Upper lobe of left lung (tissue), 6 donors: Measurements from ENCODE around the gene COX7A1. TPM values are rescaled to one million over a fixed set of nuclear protein-coding genes. Genes with fewer than 3 reads are reported as not detected.

Experiments used
- ATAC-seq, 2 donors: fragments of 200-7000 bp; cut with Tn5 transposase; one replicate each; pipeline ENCODE4 v1.9.1; 2022; ENCODE audit warnings: mild to moderate bottlenecking in 2 of 2, moderate library complexity in 2 of 2; ENCODE audit not compliant: low FRiP score in 2 of 2
- DNase-seq, 2 donors: peaks; one replicate each; pipeline ENCODE4 v3.0.0-alpha.2; 2019 to 2020
- H3K27ac ChIP-seq, 4 donors: fragments of 200-600 bp; sonication (generic); one replicate each; pipeline ENCODE4 v1.5.1; 2016 to 2019
- H3K27me3 ChIP-seq, 4 donors: fragments of 200-600 bp; sonication (generic); one replicate each; pipeline ENCODE4 v1.5.1; 2017 to 2019
- H3K36me3 ChIP-seq, 4 donors: fragments of 200-600 bp; sonication (generic); one replicate each; pipeline ENCODE4 v1.5.1; 2016 to 2019
- H3K4me1 ChIP-seq, 4 donors: fragments of 200-600 bp; sonication (generic); one replicate each; pipeline ENCODE4 v1.5.1; 2018 to 2019
- H3K4me3 ChIP-seq, 4 donors: fragments of 200-600 bp; sonication (generic); one replicate each; pipeline ENCODE4 v1.5.1; 2017 to 2019; ENCODE audit warnings: mild to moderate bottlenecking in 2 of 4, moderate library complexity in 1 of 4
- H3K9me3 ChIP-seq, 4 donors: fragments of 200-600 bp; sonication (generic); one replicate each; pipeline ENCODE4 v1.5.1; 2018 to 2019
- EP300 ChIP-seq, 4 donors: sonication (generic); formaldehyde crosslinking; IDR thresholded peaks; one replicate each; pipeline ENCODE4 v1.5.1; 2017; ENCODE audit warnings: antibody characterized with exemption in 4 of 4, control low read depth in 2 of 4
- POLR2A ChIP-seq, 4 donors: fragments of 450-650 bp; IDR thresholded peaks; one replicate each; pipeline ENCODE4 v1.5.1; 2016 to 2017; ENCODE audit warnings: antibody characterized with exemption in 4 of 4, mild to moderate bottlenecking in 2 of 4
- POLR2AphosphoS5 ChIP-seq, 2 donors: sonication (generic); formaldehyde crosslinking; IDR thresholded peaks; one replicate each; pipeline ENCODE4 v1.5.1; 2017; ENCODE audit warnings: antibody characterized with exemption in 2 of 2
- WGBS, 2 donors: methylation state at CpG; one replicate each; pipeline ENCODE4 v1.1.5; 2017 to 2018; 5-methylcytosine and 5-hydroxymethylcytosine counted together
- total RNA-seq, 6 donors: library from RNA; depleted of rRNA in 4 of 6; stranded (reverse); fragments of >200 nt in 4 of 6; gene quantifications; one replicate each; pipeline versions ENCODE4 v1.1.0 to v1.2.1, GENCODE V29; 2016 to 2021
- TF ChIP-seq, protein P1 (sequence below), 6 experiments: fragments of 450-650 bp in 4 of 6; fragments of 200-600 bp in 2 of 6; sonication (generic) in 2 of 6; IDR thresholded peaks; one replicate each; pipeline ENCODE4 v1.5.1; 2016 to 2019; ENCODE audit warnings: antibody characterized with exemption in 6 of 6
- donor health status: DM: no; HTN: no; CAD: no; lungs with moderate emphysema.
- donor health status: DM: no; HTN: yes; CAD: no; lungs with severe emphysema.

Gene COX7A1
- total RNA-seq, 6 donors from 2014 or later = 12.4 to 95.1 (median 24.0) TPM; not detected in 1

DNA sequence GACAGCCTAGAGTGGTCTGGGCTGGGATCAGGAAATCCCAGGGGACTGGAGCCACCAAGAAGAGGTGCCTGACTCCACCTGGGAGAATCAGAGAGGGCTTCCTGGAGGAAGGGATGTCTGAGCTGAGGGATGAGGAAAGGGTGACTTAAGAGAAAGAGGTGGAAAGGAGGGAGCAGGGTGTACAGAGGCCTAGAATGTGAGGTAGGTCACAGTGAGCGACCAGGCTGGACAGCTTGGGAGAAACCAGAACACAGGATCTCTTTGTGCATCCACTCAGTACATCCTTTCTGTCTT, 36.0 kb downstream of the COX7A1 start:
- Histone ChIP-seq H3K27me3 (no peaks in the 10 kb centered on the region), H3K9me3 (no peaks in the 10 kb centered on the region), H3K4me1 (peaks cover 16 to 32% (median 24%) of the 10 kb centered on the region in 4 donors), H3K4me3 (peak overlapping the region in 3 of 4 donors; percentile 75 to 80 (median 78)), H3K36me3 (peaks cover 3 to 71% (median 31%) of the 10 kb centered on the region in 4 donors), H3K27ac (peak overlapping the region; percentile 81 to 92 (median 90))
- DNase-seq = no peak
- no peak for ATAC-seq
- 89 to 95% methylated on average over 1 of the region's 1 CpG for WGBS, 2 donors
- TF ChIP-seq POLR2AphosphoS5 (IDR thresholded peaks at IDR 0.05) (no peak), POLR2A (IDR thresholded peaks at IDR 0.05) (no peak), EP300 (IDR thresholded peaks at IDR 0.05) (no peak)
- TF ChIP-seq, protein P1, sequence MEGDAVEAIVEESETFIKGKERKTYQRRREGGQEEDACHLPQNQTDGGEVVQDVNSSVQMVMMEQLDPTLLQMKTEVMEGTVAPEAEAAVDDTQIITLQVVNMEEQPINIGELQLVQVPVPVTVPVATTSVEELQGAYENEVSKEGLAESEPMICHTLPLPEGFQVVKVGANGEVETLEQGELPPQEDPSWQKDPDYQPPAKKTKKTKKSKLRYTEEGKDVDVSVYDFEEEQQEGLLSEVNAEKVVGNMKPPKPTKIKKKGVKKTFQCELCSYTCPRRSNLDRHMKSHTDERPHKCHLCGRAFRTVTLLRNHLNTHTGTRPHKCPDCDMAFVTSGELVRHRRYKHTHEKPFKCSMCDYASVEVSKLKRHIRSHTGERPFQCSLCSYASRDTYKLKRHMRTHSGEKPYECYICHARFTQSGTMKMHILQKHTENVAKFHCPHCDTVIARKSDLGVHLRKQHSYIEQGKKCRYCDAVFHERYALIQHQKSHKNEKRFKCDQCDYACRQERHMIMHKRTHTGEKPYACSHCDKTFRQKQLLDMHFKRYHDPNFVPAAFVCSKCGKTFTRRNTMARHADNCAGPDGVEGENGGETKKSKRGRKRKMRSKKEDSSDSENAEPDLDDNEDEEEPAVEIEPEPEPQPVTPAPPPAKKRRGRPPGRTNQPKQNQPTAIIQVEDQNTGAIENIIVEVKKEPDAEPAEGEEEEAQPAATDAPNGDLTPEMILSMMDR (IDR thresholded peaks at IDR 0.05) = no peak

DNA sequence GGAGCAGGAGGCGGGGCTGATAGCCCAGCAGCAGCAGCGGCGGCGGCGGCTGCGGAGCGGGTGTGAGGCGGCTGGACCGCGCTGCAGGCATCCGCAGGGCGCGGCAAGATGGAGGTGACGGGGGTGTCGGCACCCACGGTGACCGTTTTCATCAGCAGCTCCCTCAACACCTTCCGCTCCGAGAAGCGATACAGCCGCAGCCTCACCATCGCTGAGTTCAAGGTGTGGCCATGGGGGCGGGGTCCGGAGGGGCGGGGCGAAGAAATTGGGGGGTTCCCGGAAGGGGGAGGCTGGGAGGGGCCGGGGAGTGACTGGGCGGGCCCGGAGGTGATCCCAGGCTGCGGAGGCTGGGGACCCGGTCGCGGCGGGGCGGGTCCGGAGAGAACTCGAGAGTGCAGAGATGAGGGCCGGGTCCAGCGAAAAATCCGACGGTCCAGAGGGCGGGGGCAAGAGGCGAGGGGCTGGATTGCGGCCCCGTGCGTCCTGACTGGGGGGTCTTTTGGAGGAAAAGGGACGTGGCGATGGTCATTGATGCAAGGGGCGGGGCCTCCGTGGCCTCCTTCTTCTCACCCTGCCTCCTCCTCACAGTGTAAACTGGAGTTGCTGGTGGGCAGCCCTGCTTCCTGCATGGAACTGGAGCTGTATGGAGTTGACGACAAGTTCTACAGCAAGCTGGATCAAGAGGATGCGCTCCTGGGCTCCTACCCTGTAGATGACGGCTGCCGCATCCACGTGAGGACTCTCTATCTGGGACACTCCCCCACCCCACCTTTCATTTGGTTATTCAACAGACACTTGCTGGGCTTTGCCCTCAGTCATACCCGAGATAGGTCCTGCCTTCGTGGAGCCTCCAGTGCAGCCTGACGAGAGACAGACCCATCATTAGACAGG, 36.5 kb downstream of the COX7A1 start, which contains the start of gene TBCB:
Gene TBCB (plus strand): TSS at position 16 of the 891 bp plus-strand sequence. CDS start 93 bp downstream, at position 109.
- DNase-seq = peak; percentile 84 to 98
- Histone ChIP-seq H3K4me3 (peak within 1 kb of the TSS; percentile 75 to 97 (median 79)), H3K9me3 (no peaks in the 10 kb centered on the region), H3K36me3 (peaks cover 3 to 73% (median 32%) of the 10 kb centered on the region in 4 donors), H3K27me3 (no peaks in the 10 kb centered on the region), H3K4me1 (peaks cover 16 to 32% (median 24%) of the 10 kb centered on the region in 4 donors), H3K27ac (peak within 1 kb of the TSS; percentile 81 to 92 (median 90))
- peak; percentile 65 to 81 for ATAC-seq
- TF ChIP-seq, protein P1 (IDR thresholded peaks at IDR 0.05) = peak in 1 of 6 experiments; percentile 3
- peak in 2 of 4 donors; percentile 36 to 58 for TF ChIP-seq POLR2A (IDR thresholded peaks at IDR 0.05)
- TF ChIP-seq EP300 (IDR thresholded peaks at IDR 0.05) = no peak
- peak; percentile 57 to 79 for TF ChIP-seq POLR2AphosphoS5 (IDR thresholded peaks at IDR 0.05)
- 5 to 12% methylated on average over 22 to 52 of the region's 59 CpGs for WGBS, 2 donors

DNA sequence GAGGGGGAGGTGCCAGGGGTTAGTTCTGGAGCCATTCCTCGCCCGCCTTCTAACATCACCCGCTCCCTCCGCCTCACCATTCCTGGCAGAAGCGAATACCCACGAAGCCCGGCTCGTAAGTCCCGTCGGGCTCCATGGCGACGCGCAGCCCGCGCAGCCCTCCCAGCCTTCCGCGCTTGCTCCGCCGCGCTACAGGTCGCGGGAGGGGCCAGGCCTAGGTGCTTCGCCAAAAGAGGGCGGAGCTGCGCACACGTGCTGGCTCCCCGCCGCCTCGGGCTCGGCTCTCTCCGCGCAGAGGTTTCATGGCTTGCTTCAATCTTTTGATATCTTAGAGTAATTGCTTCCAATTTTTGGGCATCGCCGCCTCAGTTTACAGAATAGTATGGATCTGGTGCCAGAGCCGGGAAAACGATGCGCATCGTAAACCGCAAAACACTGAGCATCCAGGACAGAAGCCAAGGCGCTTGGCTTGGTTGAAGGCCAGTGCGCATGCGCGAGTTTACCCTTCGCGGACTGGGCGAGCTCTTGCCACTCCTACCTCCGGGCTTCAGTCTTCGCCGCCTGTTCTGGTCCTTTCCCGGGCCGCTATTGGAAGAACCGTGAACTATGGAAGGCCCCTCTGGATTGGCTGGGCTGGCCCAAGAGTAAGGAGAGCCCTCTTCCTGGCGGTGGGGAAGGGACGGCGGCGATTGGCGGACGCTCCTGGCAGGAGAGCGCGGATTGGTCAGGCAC, 37.4 kb downstream of the COX7A1 start, which contains the start of gene POLR2I:
Gene POLR2I (minus strand): TSS at position 155 of the 732 bp plus-strand sequence. CDS start 19 bp downstream, at position 136.
- WGBS, 2 donors = 0% methylated on average over 57 of the region's 60 CpGs; no CpG with 5 or more reads in 1 of the 2 donors
- DNase-seq (peak; percentile 97 to 99), ATAC-seq (peak; percentile 97 to 98)
- Histone ChIP-seq H3K36me3 (peaks cover 3 to 70% (median 32%) of the 10 kb centered on the region in 4 donors), H3K27me3 (no peaks in the 10 kb centered on the region), H3K9me3 (no peaks in the 10 kb centered on the region), H3K27ac (peak within 1 kb of the TSS; percentile 81 to 92 (median 90)), H3K4me1 (peaks cover 16 to 32% (median 24%) of the 10 kb centered on the region in 4 donors), H3K4me3 (peak within 1 kb of the TSS; percentile 75 to 97 (median 79))
- TF ChIP-seq EP300 (IDR thresholded peaks at IDR 0.05) (no peak), POLR2AphosphoS5 (IDR thresholded peaks at IDR 0.05) (peak; percentile 39 to 90), POLR2A (IDR thresholded peaks at IDR 0.05) (peak in 2 of 4 donors; percentile 45 to 75)
- TF ChIP-seq, protein P1 (IDR thresholded peaks at IDR 0.05) = peak in 1 of 6 experiments; percentile 9

DNA sequence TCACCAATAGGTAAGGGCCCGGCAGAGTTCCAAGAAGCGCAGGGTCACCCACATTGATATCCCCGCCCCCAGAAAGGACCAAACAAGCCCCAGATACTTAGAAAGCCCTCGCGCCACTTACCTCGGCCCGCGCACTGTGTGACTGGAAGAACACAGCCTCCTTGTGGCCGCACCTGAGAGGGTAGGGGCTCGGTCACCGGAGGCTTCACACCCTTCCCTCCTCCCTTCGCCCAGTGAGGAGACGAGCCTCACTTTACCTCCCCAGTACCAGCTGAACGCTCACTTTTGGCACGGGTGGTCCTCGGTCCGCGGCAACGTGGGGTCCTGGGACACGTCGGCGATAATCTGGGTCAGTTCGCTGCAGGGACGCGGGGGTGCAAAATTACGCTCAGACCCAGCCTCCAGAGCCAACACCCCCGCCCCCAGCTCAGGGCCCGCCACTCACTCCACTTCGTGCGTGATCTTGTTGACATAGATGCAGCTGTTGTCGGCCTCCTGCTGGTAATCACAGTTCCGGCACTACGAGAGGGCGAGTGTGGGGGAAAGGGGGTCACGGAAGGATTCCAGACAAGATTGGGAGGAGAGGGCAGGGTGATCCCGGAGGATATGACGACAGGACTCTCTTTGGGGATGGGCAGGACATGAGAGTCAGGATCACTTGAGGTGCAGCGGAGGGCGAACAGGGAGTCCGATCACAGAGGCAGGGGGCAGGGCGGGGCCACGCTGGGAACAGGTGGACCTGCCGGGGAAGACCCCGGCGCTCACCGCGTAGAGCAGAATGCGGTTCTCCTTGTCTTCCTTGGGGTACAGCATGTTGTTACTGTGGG, 38.1 kb downstream of the COX7A1 start:
- Histone ChIP-seq H3K27ac (peak overlapping the region; percentile 81 to 92 (median 90)), H3K36me3 (peaks cover 3 to 62% (median 32%) of the 10 kb centered on the region in 4 donors), H3K4me3 (peak overlapping the region; percentile 75 to 97 (median 79)), H3K4me1 (peaks cover 16 to 32% (median 24%) of the 10 kb centered on the region in 4 donors), H3K9me3 (no peaks in the 10 kb centered on the region), H3K27me3 (no peaks in the 10 kb centered on the region)
- WGBS, 2 donors = 6 to 9% methylated on average over 24 to 47 of the region's 48 CpGs
- DNase-seq (peak in 1 of 2 donors; percentile 30), ATAC-seq (no peak)
- TF ChIP-seq, protein P1 (IDR thresholded peaks at IDR 0.05) = peak in 2 of 6 experiments; percentile 10 to 23
- TF ChIP-seq POLR2AphosphoS5 (IDR thresholded peaks at IDR 0.05) (no peak), EP300 (IDR thresholded peaks at IDR 0.05) (no peak)
